GM12872 (cell line): Measurements from ENCODE around the gene STARD3.

Source experiments
- CTCF ChIP-seq: IDR thresholded peaks from 3 replicates; pipeline ENCODE4 v1.5.1; 2011; ENCODE audit warnings: low read depth, mild to moderate bottlenecking, low read length, moderate library complexity; ENCODE audit not compliant: insufficient read depth

STARD3 gene

GRCh38 chr17:39629898-39630297, 7.0 kb upstream of the STARD3 start:
- TF ChIP-seq CTCF, result no peak

DNA sequence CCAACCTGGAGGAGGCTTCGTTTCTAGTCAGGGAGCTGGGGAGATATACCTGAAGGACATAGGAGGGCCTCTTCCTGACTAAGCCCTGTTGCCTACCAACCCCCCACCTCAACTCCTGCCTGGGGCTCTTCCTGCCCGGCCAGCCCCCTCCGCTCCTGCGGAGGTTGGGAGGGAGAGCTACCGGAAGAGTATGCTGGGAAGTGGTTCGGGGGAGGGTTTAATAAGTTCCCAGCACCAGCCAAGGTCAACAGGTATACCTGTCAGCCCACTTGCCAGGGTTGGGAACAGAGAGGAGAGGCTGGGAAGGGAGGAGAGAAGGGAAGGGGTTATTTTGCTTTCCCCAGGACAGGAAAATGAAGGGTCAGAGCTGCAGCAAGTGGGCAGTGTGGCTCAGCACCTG, 5.5 kb upstream of the STARD3 start:
- no peak for TF ChIP-seq CTCF

- TF ChIP-seq CTCF, result no peak
Measured at GRCh38 chr17:39632153-39632941, 4.6 kb upstream of the STARD3 start.

GRCh38 chr17:39633570-39634183, 3.3 kb upstream of the STARD3 start:
- no peak for TF ChIP-seq CTCF

GRCh38 chr17:39634384-39634871, 2.5 kb upstream of the STARD3 start:
- TF ChIP-seq CTCF, result peak; percentile 67

GRCh38 chr17:39635614-39636176, 1.2 kb upstream of the STARD3 start:
- no peak for TF ChIP-seq CTCF

DNA sequence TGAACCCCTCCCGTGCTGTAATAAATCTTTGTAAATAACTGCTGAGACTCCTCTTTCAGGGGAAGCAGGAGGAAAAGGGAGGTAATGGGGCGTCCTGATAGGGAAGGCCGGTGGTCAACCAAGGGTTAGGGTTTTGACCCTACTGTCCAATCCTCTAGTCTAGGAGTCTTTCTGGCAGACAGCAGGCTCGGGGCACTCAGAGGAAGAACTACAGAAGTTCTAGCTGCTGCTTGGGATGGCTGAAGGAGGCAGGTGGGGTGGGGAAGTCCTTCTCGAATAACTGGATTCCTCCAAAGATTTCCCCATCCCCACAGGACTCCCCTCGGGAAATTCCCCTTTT, 387 bp upstream of the STARD3 start:
- no peak for TF ChIP-seq CTCF
